ENCODE measurements around the gene TOP1.
"Not testable (repeated sequence)": the region's sequence is repeated elsewhere in the genome, so short reads cannot be mapped to it uniquely, and the experiment has no call there.

Gene TOP1

DNA sequence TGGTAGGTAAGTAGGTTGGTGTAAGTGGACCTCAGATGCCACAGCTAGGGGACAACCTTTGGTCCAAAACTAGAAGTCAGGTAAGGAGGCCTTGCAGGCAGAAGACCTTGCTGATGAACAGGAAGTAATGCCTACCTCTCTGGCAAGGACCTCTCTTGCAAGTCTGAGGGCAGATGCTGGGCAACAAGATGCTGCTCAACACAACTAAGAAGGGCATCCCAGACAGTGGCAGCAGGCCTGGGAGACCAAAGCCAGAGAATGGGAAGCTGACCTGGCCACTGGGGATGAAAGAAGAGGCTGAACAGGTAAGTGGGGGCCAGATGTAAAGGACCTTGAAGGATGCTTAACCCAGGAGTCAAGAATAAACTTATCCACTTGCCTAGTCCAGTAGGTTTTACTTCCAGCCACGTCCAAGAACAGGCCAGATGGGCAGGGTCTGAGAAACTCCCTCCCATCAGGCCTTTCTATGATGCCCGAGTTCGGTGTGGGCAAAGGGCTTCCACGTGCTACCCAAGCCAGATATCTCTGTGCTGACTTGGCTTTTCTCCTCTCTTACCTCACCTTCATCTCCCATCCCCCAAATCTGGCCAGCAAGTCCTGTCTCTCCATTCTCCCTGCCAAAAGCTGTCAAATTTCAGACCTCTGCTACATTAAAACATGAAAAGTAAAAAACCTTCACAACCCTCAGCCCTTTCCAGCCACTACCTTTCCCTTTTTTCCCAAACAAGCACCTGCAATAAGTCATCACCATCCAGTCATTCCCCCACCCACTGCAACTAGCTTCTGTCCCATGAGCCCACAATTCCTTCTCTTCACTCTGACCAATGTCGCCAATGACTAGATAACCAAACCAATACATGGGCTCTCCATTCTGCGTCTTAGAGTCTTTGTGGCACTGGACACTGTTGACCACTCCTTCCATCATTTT lies 97.2 kb downstream of the TOP1 start:
- Histone ChIP-seq H3K4ac (ENCODE audit: low read depth, low read length) (no peak overlapping the region), H3K4me2 (ENCODE audit: low read length) (no peak overlapping the region), H2AK5ac (ENCODE audit: low read length) (no peak overlapping the region), H3K14ac (ENCODE audit: low read length) (no peak overlapping the region), H3K4me3 (ENCODE audit: low read depth, low read length) (no peak overlapping the region), H3K4me1 (ENCODE audit: control insufficient read depth in 1 of 2, insufficient read depth in 2 of 2, low read length in 2 of 2) (no peaks in the 10 kb centered on the region), H3K27me3 (ENCODE audit: insufficient read depth, low read length) (no peaks in the 10 kb centered on the region), H3K9ac (ENCODE audit: low read length) (no peak overlapping the region), H2BK5ac (ENCODE audit: low read depth, low read length, poor library complexity) (no peak overlapping the region), H3K36me3 (ENCODE audit: control insufficient read depth in 1 of 2, insufficient read depth in 2 of 2, low read length in 2 of 2) (peaks cover 31 to 50% of the 10 kb centered on the region in 2 experiments), H3K79me2 (ENCODE audit: control insufficient read depth, insufficient read depth, low read length, poor library complexity) (no peaks in the 10 kb centered on the region), H4K12ac (ENCODE audit: low read depth, low read length) (no peak overlapping the region), H3K23ac (ENCODE audit: low read length) (no peak overlapping the region), H3K27ac (ENCODE audit: low read depth, low read length) (no peak overlapping the region), H4K91ac (ENCODE audit: low read depth, low read length) (no peak overlapping the region), H3K18ac (ENCODE audit: low read length) (no peak overlapping the region), H2AFZ (ENCODE audit: insufficient read depth, low read length, poor library complexity) (no peak overlapping the region), H4K8ac (ENCODE audit: low read depth, low read length) (no peak overlapping the region), H3K9me3 (ENCODE audit: insufficient read depth, low read depth, low read length) (no peaks in the 10 kb centered on the region), H2BK120ac (ENCODE audit: insufficient read depth, low read length, poor library complexity) (no peak overlapping the region), H3K79me1 (ENCODE audit: low read length) (no peaks in the 10 kb centered on the region), H2BK12ac (ENCODE audit: low read length) (no peak overlapping the region)
- WGBS (ENCODE audit: extremely low coverage, insufficient coverage, insufficient read length), result no CpG with 5 or more reads among the region's 6 CpGs
- no peak for DNase-seq

DNA sequence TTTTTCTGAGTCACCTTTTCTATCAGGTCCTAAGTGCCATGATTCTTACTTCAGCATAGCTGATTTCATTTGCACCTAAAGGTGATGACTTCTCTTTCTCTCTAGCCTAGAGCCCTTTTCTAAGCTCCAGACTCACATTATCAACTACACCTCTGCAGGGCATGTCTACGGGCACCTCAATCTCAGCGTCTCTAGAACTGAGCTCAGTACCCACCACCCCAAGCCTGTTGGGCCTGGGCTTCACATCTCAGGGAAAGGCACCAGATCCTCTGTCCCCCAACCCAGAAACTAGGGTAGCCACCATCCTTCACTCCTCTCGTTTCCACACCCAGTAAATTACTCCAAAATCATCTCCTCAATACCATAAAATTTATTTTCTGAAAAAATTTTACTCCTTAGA lies 98.1 kb downstream of the TOP1 start:
- no peak overlapping the region for H3K23ac ChIP-seq (ENCODE audit: low read length)
- H3K4me1 ChIP-seq (ENCODE audit: control insufficient read depth in 1 of 2, insufficient read depth in 2 of 2, low read length in 2 of 2), result no peaks in the 10 kb centered on the region
- no peak overlapping the region for H2AK5ac ChIP-seq (ENCODE audit: low read length)
- no peaks in the 10 kb centered on the region for H3K79me2 ChIP-seq (ENCODE audit: control insufficient read depth, insufficient read depth, low read length, poor library complexity)
- H2BK5ac ChIP-seq (ENCODE audit: low read depth, low read length, poor library complexity), result no peak overlapping the region
- H3K27ac ChIP-seq (ENCODE audit: low read depth, low read length), result no peak overlapping the region
- peak in 1 of 2 donors; percentile 7 for DNase-seq
- H3K9ac ChIP-seq (ENCODE audit: low read length), result no peak overlapping the region
- no peak overlapping the region for H4K12ac ChIP-seq (ENCODE audit: low read depth, low read length)
- peaks cover 24 to 44% of the 10 kb centered on the region in 2 experiments for H3K36me3 ChIP-seq (ENCODE audit: control insufficient read depth in 1 of 2, insufficient read depth in 2 of 2, low read length in 2 of 2)
- H3K4me3 ChIP-seq (ENCODE audit: low read depth, low read length), result no peak overlapping the region
- no peak overlapping the region for H3K14ac ChIP-seq (ENCODE audit: low read length)
- no peaks in the 10 kb centered on the region for H3K9me3 ChIP-seq (ENCODE audit: insufficient read depth, low read depth, low read length)
- H2BK120ac ChIP-seq (ENCODE audit: insufficient read depth, low read length, poor library complexity), result no peak overlapping the region
- H3K4me2 ChIP-seq (ENCODE audit: low read length), result no peak overlapping the region
- H3K18ac ChIP-seq (ENCODE audit: low read length), result no peak overlapping the region
- WGBS (ENCODE audit: extremely low coverage, insufficient coverage, insufficient read length), result 89% methylated on average over 1 of the region's 3 CpGs
- H4K8ac ChIP-seq (ENCODE audit: low read depth, low read length), result no peak overlapping the region
- no peaks in the 10 kb centered on the region for H3K27me3 ChIP-seq (ENCODE audit: insufficient read depth, low read length)
- no peak overlapping the region for H4K91ac ChIP-seq (ENCODE audit: low read depth, low read length)
- no peak overlapping the region for H2AFZ ChIP-seq (ENCODE audit: insufficient read depth, low read length, poor library complexity)
- H3K79me1 ChIP-seq (ENCODE audit: low read length), result no peaks in the 10 kb centered on the region
- no peak overlapping the region for H3K4ac ChIP-seq (ENCODE audit: low read depth, low read length)
- no peak overlapping the region for H2BK12ac ChIP-seq (ENCODE audit: low read length)

DNA sequence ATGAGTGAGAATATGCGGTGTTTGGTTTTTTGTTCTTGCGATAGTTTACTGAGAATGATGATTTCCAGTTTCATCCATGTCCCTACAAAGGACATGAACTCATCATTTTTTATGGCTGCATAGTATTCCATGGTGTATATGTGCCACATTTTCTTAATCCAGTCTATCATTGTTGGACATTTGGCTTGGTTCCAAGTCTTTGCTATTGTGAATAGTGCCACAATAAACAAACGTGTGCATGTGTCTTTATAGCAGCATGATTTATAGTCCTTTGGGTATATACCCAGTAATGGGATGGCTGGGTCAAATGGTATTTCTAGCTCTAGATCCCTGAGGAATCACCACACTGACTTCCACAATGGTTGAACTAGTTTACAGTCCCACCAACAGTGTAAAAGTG lies 99.7 kb downstream of the TOP1 start:
- H2BK12ac ChIP-seq (ENCODE audit: low read length); H4K8ac ChIP-seq (ENCODE audit: low read depth, low read length); H3K79me2 ChIP-seq (ENCODE audit: control insufficient read depth, insufficient read depth, low read length, poor library complexity); H3K14ac ChIP-seq (ENCODE audit: low read length); H2BK5ac ChIP-seq (ENCODE audit: low read depth, low read length, poor library complexity); H3K79me1 ChIP-seq (ENCODE audit: low read length); H2AFZ ChIP-seq (ENCODE audit: insufficient read depth, low read length, poor library complexity); H3K9ac ChIP-seq (ENCODE audit: low read length); H2AK5ac ChIP-seq (ENCODE audit: low read length); H4K12ac ChIP-seq (ENCODE audit: low read depth, low read length); H3K4me3 ChIP-seq (ENCODE audit: low read depth, low read length); H3K18ac ChIP-seq (ENCODE audit: low read length); H3K27ac ChIP-seq (ENCODE audit: low read depth, low read length); H3K4me2 ChIP-seq (ENCODE audit: low read length); H3K4ac ChIP-seq (ENCODE audit: low read depth, low read length); H3K9me3 ChIP-seq (ENCODE audit: insufficient read depth, low read depth, low read length); H4K91ac ChIP-seq (ENCODE audit: low read depth, low read length); H3K27me3 ChIP-seq (ENCODE audit: insufficient read depth, low read length); DNase-seq; H3K4me1 ChIP-seq (ENCODE audit: control insufficient read depth in 1 of 2, insufficient read depth in 2 of 2, low read length in 2 of 2); H3K23ac ChIP-seq (ENCODE audit: low read length); H2BK120ac ChIP-seq (ENCODE audit: insufficient read depth, low read length, poor library complexity): not testable (repeated sequence)
- WGBS (ENCODE audit: extremely low coverage, insufficient coverage, insufficient read length), result no CpG with 5 or more reads among the region's 3 CpGs
- peaks cover 24 to 31% of the 10 kb centered on the region in 2 experiments for H3K36me3 ChIP-seq (ENCODE audit: control insufficient read depth in 1 of 2, insufficient read depth in 2 of 2, low read length in 2 of 2)

DNA sequence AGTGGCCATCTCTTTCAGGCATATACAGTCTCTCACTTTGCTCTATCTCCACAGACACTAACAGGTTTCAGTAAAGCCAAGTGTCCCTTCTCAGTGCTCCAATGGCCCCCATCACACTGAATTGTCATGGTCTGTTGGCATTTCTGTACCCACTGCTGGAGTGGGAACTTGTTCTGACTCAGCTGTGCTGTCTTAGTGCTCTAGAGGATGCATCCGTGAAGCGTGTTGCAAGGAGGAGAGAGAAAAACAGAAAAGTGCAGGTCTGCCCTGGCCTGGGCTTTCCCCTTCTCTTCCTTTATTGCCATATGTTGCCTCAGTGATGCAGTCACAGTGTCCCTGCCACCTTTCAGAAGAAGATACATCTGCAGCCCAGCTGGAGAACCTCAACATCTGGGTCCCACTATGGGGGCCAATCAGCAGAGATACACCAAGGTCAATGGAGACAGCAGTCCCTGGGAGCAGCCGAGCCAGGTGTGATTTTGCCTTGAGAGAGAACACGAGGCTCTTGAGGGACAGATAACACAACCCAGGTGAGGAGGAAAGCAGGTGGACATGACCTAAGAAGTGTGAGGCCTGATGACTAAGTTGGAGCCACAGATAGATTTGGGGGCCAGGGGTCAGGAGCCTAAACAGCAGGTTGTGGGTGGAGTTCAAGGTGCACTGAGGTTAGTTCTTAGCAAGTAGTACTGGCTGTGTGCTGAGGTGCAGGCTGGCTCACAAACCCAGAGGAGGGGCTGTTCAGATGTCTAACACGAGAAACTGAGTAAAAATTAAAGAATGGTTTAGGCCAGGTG lies 103.2 kb downstream of the TOP1 start:
- no peak overlapping the region for H3K4ac ChIP-seq (ENCODE audit: low read depth, low read length)
- no CpG with 5 or more reads among the region's 5 CpGs for WGBS (ENCODE audit: extremely low coverage, insufficient coverage, insufficient read length)
- no peak overlapping the region for H2AK5ac ChIP-seq (ENCODE audit: low read length)
- DNase-seq, result no peak
- peak overlapping the region; percentile 10 for H3K9ac ChIP-seq (ENCODE audit: low read length)
- no peak overlapping the region for H4K12ac ChIP-seq (ENCODE audit: low read depth, low read length)
- H3K23ac ChIP-seq (ENCODE audit: low read length), result no peak overlapping the region
- H2AFZ ChIP-seq (ENCODE audit: insufficient read depth, low read length, poor library complexity), result no peak overlapping the region
- no peak overlapping the region for H2BK12ac ChIP-seq (ENCODE audit: low read length)
- H3K4me3 ChIP-seq (ENCODE audit: low read depth, low read length), result no peak overlapping the region
- H3K18ac ChIP-seq (ENCODE audit: low read length), result no peak overlapping the region
- peaks cover 3% of the 10 kb centered on the region for H3K79me1 ChIP-seq (ENCODE audit: low read length)
- no peak overlapping the region for H2BK5ac ChIP-seq (ENCODE audit: low read depth, low read length, poor library complexity)
- H3K14ac ChIP-seq (ENCODE audit: low read length), result no peak overlapping the region
- H3K27me3 ChIP-seq (ENCODE audit: insufficient read depth, low read length), result no peaks in the 10 kb centered on the region
- H4K91ac ChIP-seq (ENCODE audit: low read depth, low read length), result no peak overlapping the region
- H3K36me3 ChIP-seq (ENCODE audit: control insufficient read depth in 1 of 2, insufficient read depth in 2 of 2, low read length in 2 of 2), result peaks cover 7 to 9% of the 10 kb centered on the region in 2 experiments
- H4K8ac ChIP-seq (ENCODE audit: low read depth, low read length), result no peak overlapping the region
- H3K79me2 ChIP-seq (ENCODE audit: control insufficient read depth, insufficient read depth, low read length, poor library complexity), result peaks cover 3% of the 10 kb centered on the region
- H2BK120ac ChIP-seq (ENCODE audit: insufficient read depth, low read length, poor library complexity), result no peak overlapping the region
- H3K4me2 ChIP-seq (ENCODE audit: low read length), result no peak overlapping the region
- H3K9me3 ChIP-seq (ENCODE audit: insufficient read depth, low read depth, low read length), result no peaks in the 10 kb centered on the region
- H3K27ac ChIP-seq (ENCODE audit: low read depth, low read length), result no peak overlapping the region
- H3K4me1 ChIP-seq (ENCODE audit: control insufficient read depth in 1 of 2, insufficient read depth in 2 of 2, low read length in 2 of 2), result peaks cover 5 to 7% of the 10 kb centered on the region in 2 experiments
